K562 (cell line): ENCODE measurements around the gene CLDND2. TPM values are rescaled to one million over a fixed set of nuclear protein-coding genes. Genes with fewer than 3 reads are reported as not detected.

Experiments used
- ATAC-seq: fragments of 200-7000 bp; cut with Tn5 transposase; 3 replicates; pipeline ENCODE4 v1.9.1; 2020; ENCODE audit warnings: moderate library complexity
- BruUV-seq: library from RNA; stranded (reverse); fragments of 400-500 nt; replicated peaks from 2 replicates; lab custom pipeline; 2021; lab: Mats Ljungman, UMichigan
- CTCF ChIA-PET: fragments of 300-600 bp; formaldehyde crosslinking; extraction: SDS; loops from one replicate; lab custom pipeline; 2021; ENCODE audit warnings: low intra/inter-chr PET ratio; lab: Yijun Ruan, JAX
- POLR2A ChIA-PET: fragments of 300-600, 350-650 bp; sonication (Branson Sonifier 250); formaldehyde crosslinking; extraction: SDS; loops from one replicate; lab custom pipeline; 2021; ENCODE audit warnings: antibody characterized with exemption, inconsistent platforms; lab: Yijun Ruan, JAX
- DNase-seq, 4 experiments: peaks; one replicate each; pipeline versions ENCODE4 v3.0.0 to v3.0.0-alpha.2; 2011 to 2018; ENCODE audit warnings: low spot score in 3 of 4, mixed read lengths in 3 of 4; ENCODE audit errors: extremely low read depth in 1 of 4
- FAIRE-seq: peaks from 2 replicates; lab custom pipeline; 2011; peaks lifted over from hg19 to GRCh38; lab: Jason Lieb, UNC
- H2AFZ ChIP-seq: 2 replicates; pipeline ENCODE4 v1.6.0; 2011; ENCODE audit warnings: low read depth, low read length, control low read depth, inconsistent platforms
- H3K27ac ChIP-seq: fragments of 200-600 bp; 3 replicates; pipeline ENCODE4 v1.8.0; 2011; ENCODE audit warnings: low read depth, mild to moderate bottlenecking, control low read depth, inconsistent platforms, low read length, moderate library complexity, mixed read lengths; ENCODE audit errors: extremely low read depth
- H3K27me3 ChIP-seq, 2 experiments: fragments of 300-600 bp in 1 of 2; 2 replicates in 1 of 2; 3 replicates in 1 of 2; pipeline versions ENCODE4 v1.6.0 to v1.8.0; 2011; ENCODE audit warnings: inconsistent platforms in 2 of 2, low read length in 2 of 2, mild to moderate bottlenecking in 1 of 2, mixed read lengths in 1 of 2, moderate library complexity in 1 of 2; ENCODE audit not compliant: control insufficient read depth in 2 of 2, insufficient read depth in 2 of 2
- H3K36me3 ChIP-seq: fragments of 300-600 bp; 3 replicates; pipeline ENCODE4 v1.8.0; 2011; ENCODE audit warnings: mild to moderate bottlenecking, low read length, inconsistent platforms; ENCODE audit not compliant: control insufficient read depth, insufficient read depth
- H3K4me1 ChIP-seq, 2 experiments: fragments of 200-600 bp in 1 of 2; replicated peaks in 1 of 2; 2 replicates in 1 of 2; 3 replicates in 1 of 2; pipeline versions ENCODE4 v1.5.1 to v1.8.0; 2011; ENCODE audit warnings: inconsistent platforms in 2 of 2, low read length in 2 of 2, mild to moderate bottlenecking in 1 of 2, mixed read lengths in 1 of 2, moderate library complexity in 1 of 2; ENCODE audit not compliant: control insufficient read depth in 2 of 2, insufficient read depth in 2 of 2
- H3K4me2 ChIP-seq: 2 replicates; pipeline ENCODE4 v1.6.1; 2011; ENCODE audit warnings: low read length, control low read depth, inconsistent platforms, mixed read lengths; ENCODE audit not compliant: insufficient read depth
- H3K4me3 ChIP-seq: fragments of 200-600 bp; sonication (generic), shearing (Covaris generic); 2 replicates; pipeline ENCODE4 v1.5.1; 2016; ENCODE audit warnings: control low read depth, inconsistent platforms
- H3K79me2 ChIP-seq: fragments of 200-600 bp; 3 replicates; pipeline ENCODE4 v1.8.0; 2011; ENCODE audit warnings: low read length, inconsistent platforms; ENCODE audit not compliant: control insufficient read depth, insufficient read depth
- H3K9ac ChIP-seq, 2 experiments: 2 replicates each; pipeline versions ENCODE4 v1.6.0 to v1.6.1; 2011; ENCODE audit warnings: low read depth in 2 of 2, low read length in 2 of 2, control low read depth in 1 of 2, inconsistent platforms in 1 of 2, mild to moderate bottlenecking in 1 of 2, mixed read lengths in 1 of 2; ENCODE audit not compliant: insufficient read depth in 1 of 2
- H3K9me1 ChIP-seq: one replicate; pipeline ENCODE4 v1.6.0; 2011; ENCODE audit warnings: inconsistent platforms, mild to moderate bottlenecking, low read length, moderate library complexity; ENCODE audit not compliant: control insufficient read depth, insufficient read depth
- H3K9me3 ChIP-seq: replicated peaks from 2 replicates; pipeline ENCODE4 v1.5.1; 2011; ENCODE audit warnings: low read depth, low read length, inconsistent platforms; ENCODE audit not compliant: control insufficient read depth, insufficient read depth
- H4K20me1 ChIP-seq: replicated peaks from 2 replicates; pipeline ENCODE4 v1.6.1; 2011; ENCODE audit warnings: low read length, inconsistent platforms, mixed read lengths; ENCODE audit not compliant: control insufficient read depth, insufficient read depth
- HLTF ChIP-seq: fragments of 450-650 bp; IDR thresholded peaks from 2 replicates; pipeline ENCODE4 v1.6.1; 2016
- WGBS: fragments of 100-300 bp; shearing (Covaris generic); methylation state at CpG from one replicate; pipeline ENCODE4 v1.1.6; 2016; ENCODE audit warnings: low coverage, mixed read lengths; ENCODE audit not compliant: insufficient coverage; ENCODE audit errors: missing lambda C conversion rate; 5-methylcytosine and 5-hydroxymethylcytosine counted together
- in situ Hi-C: fragments of 300-500 bp; cut with MboI; formaldehyde crosslinking; loops from 4 replicates; pipeline ENCODE4 v1.15.0; 2018; ENCODE audit warnings: inconsistent platforms, mixed read lengths
- intact Hi-C: fragments of 100-400 bp; cut with micrococcal nuclease; formaldehyde crosslinking; loops from 2 replicates; pipeline ENCODE4 v1.14.2; 2022
- polyA plus RNA-seq, 8 experiments: library from polyadenylated mRNA; depleted of rRNA in 4 of 8; stranded (reverse) in 5 of 8; unstranded in 3 of 8; fragments of >200 nt; fragmentation: Nextera tagmentation in 2 of 8; fragmentation: Illumina TruSeq in 1 of 8; extraction: Ambion mirVana in 2 of 8; extraction: Trizol in 1 of 8; gene quantifications; 2 replicates each; pipeline versions ENCODE4 v1.2.1 to v1.2.3, GENCODE V29; 2011 to 2014; ENCODE audit warnings: inconsistent platforms in 1 of 8, missing spikeins in 1 of 8
- total RNA-seq, 7 experiments: library from RNA; depleted of rRNA in 6 of 7; stranded (reverse); fragments of >200 nt in 6 of 7; fragmentation: Illumina TruSeq in 2 of 7; extraction: Trizol in 2 of 7; gene quantifications; 2 replicates each; pipeline versions ENCODE4 v1.2.1 to v1.2.3, GENCODE V29; 2011 to 2021; ENCODE audit warnings: low replicate concordance in 1 of 7
- TF ChIP-seq, protein P1 (sequence below): fragments of 450-650 bp; IDR thresholded peaks from 2 replicates; pipeline ENCODE4 v1.6.1; 2018; ENCODE audit not compliant: partially characterized antibody
- TF ChIP-seq, protein P2 (sequence below): fragments of 450-650 bp; formaldehyde crosslinking; IDR thresholded peaks from 2 replicates; pipeline ENCODE4 v1.4.0; 2020; ENCODE audit warnings: mild to moderate bottlenecking, mixed read lengths
- TF ChIP-seq, protein P3 (sequence below): sonication (generic); IDR thresholded peaks from 2 replicates; pipeline ENCODE4 v1.6.1; 2016

Gene CLDND2
- total and polyA plus RNA-seq, 9 of the 15 experiments (the other 6 are each of a cell fraction or from before 2014, with no cell fraction given): 0.45 to 4.0 (median 1.2) TPM; not detected in 3

DNA sequence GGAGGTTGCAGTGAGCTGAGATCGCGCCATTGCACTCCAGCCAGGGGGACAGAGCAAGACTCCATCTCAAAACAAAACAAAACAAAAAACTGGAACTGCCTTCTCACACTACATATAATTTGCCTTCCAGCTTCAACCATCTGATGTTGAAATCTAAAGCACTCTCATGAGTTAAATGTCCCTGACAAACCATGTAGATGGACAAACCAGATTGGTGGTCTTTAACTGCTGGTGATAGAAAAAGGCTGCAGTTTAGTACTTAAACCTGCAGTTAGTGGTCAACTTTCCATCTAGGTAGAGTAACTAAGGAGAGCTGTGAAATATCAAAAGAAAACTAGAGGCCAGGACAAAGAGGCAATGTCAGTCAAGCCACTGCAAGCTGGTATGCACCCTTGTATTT is 27.4 kb upstream of the CLDND2 start:
- Histone ChIP-seq H3K4me3 (no peak overlapping the region), H3K36me3 (no peaks in the 10 kb centered on the region), H3K4me2 (no peak overlapping the region), H3K9me3 (no peaks in the 10 kb centered on the region), H3K27me3 (no peaks in the 10 kb centered on the region), H3K4me1 (peaks cover 14 to 25% of the 10 kb centered on the region in 2 experiments; a peak in 4 of 5 replicates), H3K9me1 (no peaks in the 10 kb centered on the region), H3K79me2 (peaks cover 18% of the 10 kb centered on the region; the same call in 2 of the 3 replicates), H3K9ac (0 out of 4 replicates have a peak overlapping the region, but pooled peaks of 1 of the 2 experiments have one; percentile 18), H2AFZ (no peak overlapping the region), H3K27ac (peak overlapping the region; percentile 29; the same call in 2 of the 3 replicates), H4K20me1 (no peaks in the 10 kb centered on the region)
- 87% methylated on average over 2 of the region's 2 CpGs for WGBS
- POLR2A ChIA-PET: interaction anchor here (0.7 to 2.9 kb wide), 2 partner anchors 12 to 261 kb away, joined by 4 to 14 read pairs; no protein-coding TSS in a partner anchor
- BruUV-seq: no TSS peak
- in situ Hi-C loops (no loop called here), intact Hi-C loops (no loop called here)
- TF ChIP-seq, protein P1, sequence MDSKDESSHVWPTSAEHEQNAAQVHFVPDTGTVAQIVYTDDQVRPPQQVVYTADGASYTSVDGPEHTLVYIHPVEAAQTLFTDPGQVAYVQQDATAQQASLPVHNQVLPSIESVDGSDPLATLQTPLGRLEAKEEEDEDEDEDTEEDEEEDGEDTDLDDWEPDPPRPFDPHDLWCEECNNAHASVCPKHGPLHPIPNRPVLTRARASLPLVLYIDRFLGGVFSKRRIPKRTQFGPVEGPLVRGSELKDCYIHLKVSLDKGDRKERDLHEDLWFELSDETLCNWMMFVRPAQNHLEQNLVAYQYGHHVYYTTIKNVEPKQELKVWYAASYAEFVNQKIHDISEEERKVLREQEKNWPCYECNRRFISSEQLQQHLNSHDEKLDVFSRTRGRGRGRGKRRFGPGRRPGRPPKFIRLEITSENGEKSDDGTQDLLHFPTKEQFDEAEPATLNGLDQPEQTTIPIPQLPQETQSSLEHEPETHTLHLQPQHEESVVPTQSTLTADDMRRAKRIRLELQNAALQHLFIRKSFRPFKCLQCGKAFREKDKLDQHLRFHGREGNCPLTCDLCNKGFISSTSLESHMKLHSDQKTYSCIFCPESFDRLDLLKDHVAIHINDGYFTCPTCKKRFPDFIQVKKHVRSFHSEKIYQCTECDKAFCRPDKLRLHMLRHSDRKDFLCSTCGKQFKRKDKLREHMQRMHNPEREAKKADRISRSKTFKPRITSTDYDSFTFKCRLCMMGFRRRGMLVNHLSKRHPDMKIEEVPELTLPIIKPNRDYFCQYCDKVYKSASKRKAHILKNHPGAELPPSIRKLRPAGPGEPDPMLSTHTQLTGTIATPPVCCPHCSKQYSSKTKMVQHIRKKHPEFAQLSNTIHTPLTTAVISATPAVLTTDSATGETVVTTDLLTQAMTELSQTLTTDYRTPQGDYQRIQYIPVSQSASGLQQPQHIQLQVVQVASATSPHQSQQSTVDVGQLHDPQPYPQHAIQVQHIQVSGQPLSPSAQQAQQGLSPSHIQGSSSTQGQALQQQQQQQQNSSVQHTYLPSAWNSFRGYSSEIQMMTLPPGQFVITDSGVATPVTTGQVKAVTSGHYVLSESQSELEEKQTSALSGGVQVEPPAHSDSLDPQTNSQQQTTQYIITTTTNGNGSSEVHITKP: peak; percentile 50
- TF ChIP-seq, protein P2, sequence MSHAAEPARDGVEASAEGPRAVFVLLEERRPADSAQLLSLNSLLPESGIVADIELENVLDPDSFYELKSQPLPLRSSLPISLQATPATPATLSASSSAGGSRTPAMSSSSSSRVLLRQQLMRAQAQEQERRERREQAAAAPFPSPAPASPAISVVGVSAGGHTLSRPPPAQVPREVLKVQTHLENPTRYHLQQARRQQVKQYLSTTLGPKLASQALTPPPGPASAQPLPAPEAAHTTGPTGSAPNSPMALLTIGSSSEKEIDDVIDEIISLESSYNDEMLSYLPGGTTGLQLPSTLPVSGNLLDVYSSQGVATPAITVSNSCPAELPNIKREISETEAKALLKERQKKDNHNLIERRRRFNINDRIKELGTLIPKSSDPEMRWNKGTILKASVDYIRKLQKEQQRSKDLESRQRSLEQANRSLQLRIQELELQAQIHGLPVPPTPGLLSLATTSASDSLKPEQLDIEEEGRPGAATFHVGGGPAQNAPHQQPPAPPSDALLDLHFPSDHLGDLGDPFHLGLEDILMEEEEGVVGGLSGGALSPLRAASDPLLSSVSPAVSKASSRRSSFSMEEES (CRISPR knock-in tag): no peak
- TF ChIP-seq, protein P3, sequence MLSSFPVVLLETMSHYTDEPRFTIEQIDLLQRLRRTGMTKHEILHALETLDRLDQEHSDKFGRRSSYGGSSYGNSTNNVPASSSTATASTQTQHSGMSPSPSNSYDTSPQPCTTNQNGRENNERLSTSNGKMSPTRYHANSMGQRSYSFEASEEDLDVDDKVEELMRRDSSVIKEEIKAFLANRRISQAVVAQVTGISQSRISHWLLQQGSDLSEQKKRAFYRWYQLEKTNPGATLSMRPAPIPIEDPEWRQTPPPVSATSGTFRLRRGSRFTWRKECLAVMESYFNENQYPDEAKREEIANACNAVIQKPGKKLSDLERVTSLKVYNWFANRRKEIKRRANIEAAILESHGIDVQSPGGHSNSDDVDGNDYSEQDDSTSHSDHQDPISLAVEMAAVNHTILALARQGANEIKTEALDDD: peak; percentile 58; the same call in 1 of the 2 replicates
- 0 out of 2 replicates have a peak, but pooled peaks have one; percentile 27 for TF ChIP-seq HLTF
- no peak for FAIRE-seq
- no peak for DNase-seq
- ATAC-seq: no peak
- CTCF ChIA-PET: interaction anchor here (0.6 kb wide), 1 partner anchor 11 kb away, joined by 3 read pairs; no protein-coding TSS in a partner anchor
